MCF 10A (cell line): Measurements from ENCODE around the gene NRXN3. TPM values are rescaled to one million over a fixed set of nuclear protein-coding genes. Genes with fewer than 3 reads are reported as not detected.

Source experiments
- BruUV-seq: library from RNA; stranded (reverse); fragments of 400-500 nt; replicated peaks from 2 replicates; lab custom pipeline; 2021; lab: Mats Ljungman, UMichigan
- CTCF ChIA-PET: fragments of 300-600 bp; sonication (Branson Sonifier 250); formaldehyde crosslinking; extraction: SDS; loops from one replicate; lab custom pipeline; 2021; ENCODE audit warnings: antibody characterized with exemption, inconsistent platforms; lab: Yijun Ruan, JAX
- POLR2A ChIA-PET: fragments of 300-600, 350-650 bp; sonication (Branson Sonifier 250); formaldehyde crosslinking; extraction: SDS; loops from one replicate; lab custom pipeline; 2020; ENCODE audit warnings: antibody characterized with exemption, inconsistent platforms; lab: Yijun Ruan, JAX
- DNase-seq: peaks from one replicate; pipeline ENCODE4 v3.0.0-alpha.2; 2018; ENCODE audit not compliant: unreplicated experiment
- H3K27ac Mint-ChIP-seq: one replicate; pipeline ENCODE4 v1.8.0; 2022; ENCODE audit warnings: mild to moderate bottlenecking, low read depth, mixed read lengths; ENCODE audit not compliant: unreplicated experiment
- H3K27me3 Mint-ChIP-seq: one replicate; pipeline ENCODE4 v1.8.0; 2022; ENCODE audit warnings: mixed read lengths; ENCODE audit not compliant: insufficient read depth, unreplicated experiment
- H3K36me3 Mint-ChIP-seq: one replicate; pipeline ENCODE4 v1.8.0; 2022; ENCODE audit warnings: mild to moderate bottlenecking, moderate library complexity, mixed read lengths; ENCODE audit not compliant: insufficient read depth, unreplicated experiment
- H3K4me1 Mint-ChIP-seq: one replicate; pipeline ENCODE4 v1.8.0; 2022; ENCODE audit warnings: mixed read lengths; ENCODE audit not compliant: insufficient read depth, unreplicated experiment
- H3K4me3 Mint-ChIP-seq: one replicate; pipeline ENCODE4 v1.8.0; 2022; ENCODE audit warnings: mild to moderate bottlenecking, moderate library complexity, mixed read lengths; ENCODE audit not compliant: unreplicated experiment
- H3K9me3 Mint-ChIP-seq: one replicate; pipeline ENCODE4 v1.8.0; 2022; ENCODE audit warnings: mixed read lengths; ENCODE audit not compliant: unreplicated experiment
- intact Hi-C: fragments of 100-400 bp; cut with micrococcal nuclease; formaldehyde crosslinking; loops from 2 replicates; pipeline ENCODE4 v1.14.1; 2022
- total RNA-seq: library from RNA; stranded (reverse); gene quantifications from 2 replicates; pipeline ENCODE4 v1.2.3, GENCODE V29; 2022
- TF ChIP-seq, protein P1 (sequence below): fragments of 200-600 bp; IDR thresholded peaks from one replicate; pipeline ENCODE4 v1.8.0; 2022; ENCODE audit warnings: antibody characterized with exemption, mild to moderate bottlenecking; ENCODE audit not compliant: unreplicated experiment

The NRXN3 gene
- total RNA-seq, 1 experiment from 2014 or later = not detected

GRCh38 chr14:78417532-78417931 lies 247.4 kb downstream of the NRXN3 start:
- TF ChIP-seq, protein P1, sequence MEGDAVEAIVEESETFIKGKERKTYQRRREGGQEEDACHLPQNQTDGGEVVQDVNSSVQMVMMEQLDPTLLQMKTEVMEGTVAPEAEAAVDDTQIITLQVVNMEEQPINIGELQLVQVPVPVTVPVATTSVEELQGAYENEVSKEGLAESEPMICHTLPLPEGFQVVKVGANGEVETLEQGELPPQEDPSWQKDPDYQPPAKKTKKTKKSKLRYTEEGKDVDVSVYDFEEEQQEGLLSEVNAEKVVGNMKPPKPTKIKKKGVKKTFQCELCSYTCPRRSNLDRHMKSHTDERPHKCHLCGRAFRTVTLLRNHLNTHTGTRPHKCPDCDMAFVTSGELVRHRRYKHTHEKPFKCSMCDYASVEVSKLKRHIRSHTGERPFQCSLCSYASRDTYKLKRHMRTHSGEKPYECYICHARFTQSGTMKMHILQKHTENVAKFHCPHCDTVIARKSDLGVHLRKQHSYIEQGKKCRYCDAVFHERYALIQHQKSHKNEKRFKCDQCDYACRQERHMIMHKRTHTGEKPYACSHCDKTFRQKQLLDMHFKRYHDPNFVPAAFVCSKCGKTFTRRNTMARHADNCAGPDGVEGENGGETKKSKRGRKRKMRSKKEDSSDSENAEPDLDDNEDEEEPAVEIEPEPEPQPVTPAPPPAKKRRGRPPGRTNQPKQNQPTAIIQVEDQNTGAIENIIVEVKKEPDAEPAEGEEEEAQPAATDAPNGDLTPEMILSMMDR = no peak
- no TSS peak for BruUV-seq
- Mint-ChIP-seq H3K4me1 (no peaks in the 10 kb centered on the region), H3K9me3 (peaks cover 12% of the 10 kb centered on the region), H3K27me3 (no peaks in the 10 kb centered on the region), H3K4me3 (no peak overlapping the region), H3K36me3 (no peaks in the 10 kb centered on the region), H3K27ac (no peak overlapping the region)
- intact Hi-C loops = no loop called here
- ChIA-PET CTCF (no interaction called here), POLR2A (no interaction called here)
- DNase-seq = no peak

DNA sequence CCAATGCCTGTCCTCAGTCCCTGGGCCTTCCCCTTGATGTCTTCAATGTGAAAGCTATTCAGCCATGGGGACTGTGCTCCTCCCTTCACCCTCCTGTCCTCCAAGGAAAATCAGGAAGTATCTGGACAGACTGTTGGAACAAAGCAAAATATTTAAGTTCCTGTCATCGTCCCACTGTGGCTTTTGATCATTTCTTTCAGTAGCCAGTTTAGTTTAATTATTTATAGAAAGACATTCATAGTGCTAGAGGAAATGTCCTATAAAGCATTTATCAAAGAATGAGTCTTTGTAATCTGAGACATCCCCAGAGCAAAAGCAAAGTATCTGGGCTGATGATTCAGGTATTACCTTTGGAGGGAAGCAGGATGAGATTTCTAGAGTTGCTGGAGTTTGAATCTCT lies 254.1 kb downstream of the NRXN3 start:
- DNase-seq = no peak
- no peaks in the 10 kb centered on the region for H3K4me1 Mint-ChIP-seq
- CTCF ChIA-PET = interaction anchor here (0.6 to 1.9 kb wide), 2 partner anchors 142 to 353 kb away, joined by 3 to 5 read pairs; no protein-coding TSS in a partner anchor

GRCh38 chr14:78425330-78425729 lies 255.2 kb downstream of the NRXN3 start:
- no peaks in the 10 kb centered on the region for H3K27me3 Mint-ChIP-seq
- TF ChIP-seq, protein P1 = no peak
- BruUV-seq = no TSS peak

More for the DNA sequence above, 254.1 kb downstream of the NRXN3 start:
- intact Hi-C loops = no loop called here
- Mint-ChIP-seq H3K9me3 (no peaks in the 10 kb centered on the region), H3K36me3 (no peaks in the 10 kb centered on the region), H3K27ac (no peak overlapping the region), H3K27me3 (no peaks in the 10 kb centered on the region), H3K4me3 (no peak overlapping the region)
- TF ChIP-seq, protein P1 = no peak
- POLR2A ChIA-PET = no interaction called here
- BruUV-seq = no TSS peak

GRCh38 chr14:78425782-78426181 lies 255.6 kb downstream of the NRXN3 start:
- intact Hi-C loops = no loop called here
- Mint-ChIP-seq H3K4me1 (no peaks in the 10 kb centered on the region), H3K36me3 (no peaks in the 10 kb centered on the region), H3K27me3 (no peaks in the 10 kb centered on the region), H3K27ac (no peak overlapping the region), H3K9me3 (no peaks in the 10 kb centered on the region), H3K4me3 (no peak overlapping the region)
- TF ChIP-seq, protein P1 = no peak
- CTCF ChIA-PET = interaction anchor here (1.9 kb wide), 1 partner anchor 141 kb away, joined by 5 read pairs; no protein-coding TSS in a partner anchor
- BruUV-seq = no TSS peak
- POLR2A ChIA-PET = no interaction called here
- no peak for DNase-seq

More at GRCh38 chr14:78425330-78425729, 255.2 kb downstream of the NRXN3 start:
- H3K36me3 Mint-ChIP-seq = no peaks in the 10 kb centered on the region
- no peak overlapping the region for H3K27ac Mint-ChIP-seq
- intact Hi-C loops = no loop called here
- H3K4me1 Mint-ChIP-seq = no peaks in the 10 kb centered on the region
- no peak for DNase-seq
- ChIA-PET POLR2A (no interaction called here), CTCF (interaction anchor here (1.9 kb wide), 1 partner anchor 141 kb away, joined by 5 read pairs; no protein-coding TSS in a partner anchor)
- H3K9me3 Mint-ChIP-seq = no peaks in the 10 kb centered on the region
- no peak overlapping the region for H3K4me3 Mint-ChIP-seq
